GM18858 (cell line): Measurements from ENCODE around the gene AMBRA1.

Experiments used
- ATAC-seq: cut with Tn5 transposase; IDR thresholded peaks from one replicate; pipeline ENCODE4 v1.9.1; 2021; ENCODE audit not compliant: unreplicated experiment

The AMBRA1 gene

DNA sequence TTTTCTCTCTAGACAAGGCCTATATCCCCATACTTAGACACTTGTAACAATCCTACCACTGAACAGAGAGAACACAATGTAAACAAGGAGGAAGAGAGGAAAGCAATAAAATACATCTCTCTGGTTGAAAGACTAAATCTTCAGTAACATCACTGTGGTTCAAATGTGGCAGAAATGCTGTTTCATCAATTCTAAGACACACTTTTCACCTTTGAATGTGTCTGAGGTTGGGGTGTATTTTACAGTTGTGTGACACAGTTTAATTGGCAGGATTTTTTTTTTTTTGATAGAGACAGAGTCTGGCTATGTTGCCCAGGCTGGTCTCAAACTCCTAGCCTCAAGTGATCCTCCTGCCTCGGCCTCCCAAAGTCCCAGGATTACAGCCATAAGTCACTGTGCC, 79.5 kb downstream of the AMBRA1 start:
- no peak for ATAC-seq

DNA sequence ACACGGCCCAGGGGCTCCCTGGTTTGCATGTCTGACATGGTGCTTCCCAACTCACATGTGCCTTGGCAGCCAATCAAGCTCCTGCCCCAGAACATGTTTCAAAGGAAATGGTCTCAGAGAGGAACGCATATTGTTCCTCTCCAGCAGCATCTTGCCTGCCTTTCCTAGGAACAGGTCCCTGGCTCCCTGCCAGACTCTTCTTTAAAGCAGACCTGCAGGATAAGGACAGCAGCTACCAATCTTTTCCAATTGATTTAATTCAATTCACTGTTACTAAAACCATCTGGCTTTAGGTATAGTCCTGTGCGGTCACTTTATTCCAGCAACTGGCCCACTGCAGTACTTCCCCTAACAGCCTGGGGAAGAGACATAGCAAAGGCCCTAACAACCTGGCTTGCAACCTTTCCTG, 79.9 kb downstream of the AMBRA1 start:
- ATAC-seq, result no peak

DNA sequence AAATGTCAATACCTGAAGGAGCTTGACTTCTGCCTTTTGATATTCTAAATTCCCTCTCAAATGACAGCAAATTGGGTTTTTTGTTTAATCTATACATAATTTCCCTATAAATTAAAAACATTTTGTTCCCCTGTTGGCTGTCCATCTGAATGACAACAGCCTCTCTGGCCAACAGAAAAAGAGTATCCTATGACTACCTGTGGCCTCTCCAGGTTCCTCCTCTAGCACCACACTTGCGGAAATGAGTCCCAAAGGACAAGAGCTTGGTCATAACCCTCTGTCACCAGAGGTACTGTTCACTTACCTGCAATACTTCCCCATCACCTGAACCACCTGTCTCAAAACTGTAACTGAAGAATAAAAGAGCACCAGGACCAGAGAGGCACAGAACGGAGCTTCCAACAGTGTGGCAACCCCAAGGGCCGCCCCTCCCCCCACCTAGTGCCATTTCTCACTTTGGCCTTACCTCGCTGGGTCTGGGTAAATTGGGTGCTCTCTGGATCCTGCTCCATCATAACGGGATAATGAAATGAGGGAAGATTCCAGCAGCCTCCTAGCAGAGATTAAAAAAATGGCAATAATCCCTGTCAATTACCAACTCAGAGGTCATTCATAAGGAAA, 81.5 kb downstream of the AMBRA1 start:
- no peak for ATAC-seq

DNA sequence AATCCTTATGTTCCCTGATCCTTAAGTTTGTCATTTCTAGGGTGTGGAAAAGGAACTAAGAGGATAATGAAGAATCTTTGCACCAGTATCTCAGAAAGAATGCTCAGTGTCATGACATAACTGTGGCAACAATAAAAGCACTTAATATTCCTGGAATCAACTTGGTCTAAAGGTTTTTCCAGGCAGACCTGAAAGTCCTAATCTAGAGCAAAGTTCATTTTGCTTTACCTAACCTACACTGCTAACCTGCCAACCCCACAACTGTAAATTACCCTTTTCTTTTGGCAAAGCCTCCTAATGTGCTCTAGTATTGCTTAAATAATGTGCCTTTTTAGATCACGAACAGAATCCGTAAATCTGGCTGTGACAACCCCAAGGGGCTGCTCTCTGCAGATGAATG, 82.5 kb downstream of the AMBRA1 start:
- no peak for ATAC-seq

DNA sequence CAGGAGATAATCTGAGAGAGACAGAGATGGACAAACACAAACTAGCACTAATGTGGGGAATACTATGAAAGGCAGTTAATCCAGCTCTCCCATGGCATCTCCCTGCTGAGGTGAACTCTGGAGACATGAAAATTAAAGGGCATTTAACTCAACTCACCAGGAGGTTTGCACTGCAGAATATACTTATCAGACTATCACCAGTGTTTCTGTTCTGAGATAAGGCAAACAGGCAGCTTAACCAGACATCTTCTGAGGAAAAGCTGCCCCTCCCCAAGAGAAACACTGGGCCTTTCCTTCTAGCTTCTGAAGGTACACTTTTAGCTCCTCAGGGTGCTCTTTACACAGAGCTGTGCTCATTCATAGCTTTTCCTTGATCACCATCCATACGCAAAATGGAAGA, 85.5 kb downstream of the AMBRA1 start:
- no peak for ATAC-seq

DNA sequence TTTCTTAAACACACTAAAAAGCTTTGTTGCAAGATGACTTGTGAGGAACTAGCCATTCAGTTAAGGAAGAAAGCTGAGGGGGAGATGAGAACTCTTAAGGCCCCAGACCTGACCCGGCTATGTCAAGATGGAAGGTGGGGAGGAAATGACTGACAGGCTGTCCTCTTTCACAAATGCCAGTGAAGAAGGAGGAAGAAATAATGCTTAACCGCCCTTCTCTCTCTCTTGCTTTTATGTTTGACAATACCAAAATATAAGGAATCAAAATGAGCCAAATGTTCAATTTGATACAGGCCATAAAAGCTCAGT, 87.4 kb downstream of the AMBRA1 start:
- ATAC-seq, result no peak

DNA sequence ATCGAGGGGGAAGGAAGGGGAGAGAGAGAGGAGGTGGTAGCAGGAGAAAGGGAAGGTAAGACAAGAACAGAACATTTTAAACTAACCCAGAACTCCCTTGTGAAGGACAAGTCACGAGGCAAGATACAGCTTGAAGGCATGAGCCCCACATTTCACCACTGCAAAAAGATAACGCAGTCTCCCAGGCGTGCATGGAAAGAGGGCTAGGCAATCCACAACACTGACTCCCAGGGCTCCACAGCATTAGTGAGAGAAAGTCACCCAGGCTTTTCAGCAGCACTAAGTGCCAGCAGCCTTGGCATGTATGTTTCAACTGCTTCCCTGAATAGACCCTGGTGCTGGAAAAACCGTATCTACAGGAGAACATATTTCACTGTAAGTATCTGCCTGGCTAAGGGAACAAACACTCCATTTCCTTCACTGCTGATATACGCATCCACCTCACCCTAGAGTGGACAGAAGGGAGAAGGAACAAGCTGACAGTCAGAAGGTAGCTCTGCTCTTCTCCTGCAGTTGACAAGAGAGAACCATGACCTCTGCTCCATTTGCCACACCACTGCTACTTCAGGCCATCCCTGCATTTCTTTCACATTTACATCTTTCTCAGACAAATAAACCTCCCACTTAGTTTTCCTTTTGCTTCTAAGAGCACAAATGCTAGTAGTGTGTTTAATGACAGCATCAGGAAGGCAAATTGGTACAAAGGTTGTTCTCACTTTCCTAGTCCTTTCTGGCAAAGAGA, 87.9 kb downstream of the AMBRA1 start:
- no peak for ATAC-seq

DNA sequence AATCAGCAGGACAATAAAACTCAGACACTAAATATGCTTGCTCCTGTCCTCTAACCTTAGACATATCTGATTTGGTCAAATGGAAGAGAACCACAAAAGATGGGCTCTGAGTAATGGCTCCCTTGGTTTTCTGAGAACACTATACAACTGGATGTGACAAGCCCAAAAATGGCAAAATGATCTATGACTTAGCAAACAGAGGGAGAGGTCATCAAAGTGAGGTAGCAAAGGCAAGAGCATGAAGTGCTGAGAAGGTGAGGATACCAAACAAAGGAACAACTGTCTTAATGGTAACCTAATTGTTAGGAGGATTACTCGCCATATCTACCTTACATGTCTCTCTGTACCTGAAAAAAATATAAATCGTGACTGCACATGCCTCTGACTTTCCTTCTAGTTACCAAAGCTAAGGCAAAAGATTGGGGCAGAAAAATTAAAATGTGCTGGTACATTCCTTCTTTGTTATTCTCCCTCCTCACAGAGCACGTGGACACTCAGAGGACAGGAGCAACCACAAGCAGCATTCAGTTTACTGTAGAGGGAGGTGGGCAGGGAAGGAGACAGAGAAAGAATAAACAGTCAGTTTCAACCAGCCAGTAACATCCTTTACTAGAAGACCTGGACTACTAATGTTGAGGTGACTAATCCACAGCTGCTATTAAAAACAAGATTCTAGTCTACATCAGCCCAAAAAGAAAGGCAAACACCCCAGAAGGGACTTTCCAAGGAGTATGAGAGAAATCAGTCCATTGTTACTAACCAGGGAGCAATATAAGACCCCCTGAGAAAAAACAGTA, 88.8 kb downstream of the AMBRA1 start:
- peak; percentile 79 for ATAC-seq

DNA sequence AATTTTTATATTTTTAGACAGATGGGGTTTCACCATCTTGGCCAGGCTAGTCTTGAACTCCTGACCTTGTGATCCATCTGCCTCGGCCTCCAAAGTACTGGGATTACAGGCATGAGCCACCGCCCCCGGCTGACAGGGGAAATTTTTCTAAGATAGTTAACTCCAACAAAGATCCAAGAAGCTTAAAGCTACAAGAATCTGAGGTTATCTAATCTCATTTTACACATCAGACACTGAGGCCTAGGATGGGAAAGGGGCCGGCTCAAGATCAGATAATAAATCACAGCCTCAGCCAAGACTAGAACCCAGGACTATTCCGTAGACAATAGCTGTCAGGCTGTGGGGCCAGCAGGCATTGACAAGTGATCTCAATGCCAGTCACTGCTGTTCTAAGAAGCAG, 94.0 kb downstream of the AMBRA1 start:
- no peak for ATAC-seq

DNA sequence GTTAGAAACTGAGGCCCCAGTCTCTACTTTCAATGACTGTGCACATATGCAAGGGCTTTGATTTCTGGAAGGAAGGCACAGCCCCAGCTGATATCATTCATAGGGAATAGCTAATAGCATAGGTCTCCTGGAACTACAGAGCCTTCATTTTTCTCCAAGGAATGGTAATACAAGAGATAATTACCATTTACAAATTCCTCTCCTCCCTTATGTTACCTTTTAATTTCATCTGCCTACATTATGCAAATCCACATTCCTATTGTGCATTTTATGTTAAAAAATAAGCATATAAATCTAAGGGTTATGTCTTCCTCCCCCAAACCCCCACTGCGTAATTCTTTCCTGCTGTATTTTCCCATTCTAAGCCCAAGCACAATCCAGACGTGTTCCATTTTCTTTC, 94.9 kb downstream of the AMBRA1 start:
- no peak for ATAC-seq

DNA sequence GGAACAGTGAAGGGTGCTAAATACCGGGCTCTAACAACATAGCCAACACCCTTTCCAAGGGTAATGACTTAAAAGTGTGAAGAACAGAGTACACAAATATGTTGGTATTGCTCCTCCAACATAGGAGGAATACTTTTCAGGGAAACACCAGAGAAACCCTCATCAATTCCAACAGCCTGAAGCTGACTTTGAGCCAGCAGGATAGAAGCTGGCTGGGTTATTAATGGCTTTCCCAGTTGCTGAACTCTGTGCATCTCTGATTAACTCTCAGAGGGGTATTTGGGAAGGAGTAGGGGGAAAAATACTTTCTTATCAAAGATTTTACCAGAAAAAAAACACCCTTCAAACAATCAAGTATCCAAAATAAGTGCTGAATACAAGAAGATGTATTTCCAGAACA, 95.6 kb downstream of the AMBRA1 start:
- ATAC-seq, result no peak

DNA sequence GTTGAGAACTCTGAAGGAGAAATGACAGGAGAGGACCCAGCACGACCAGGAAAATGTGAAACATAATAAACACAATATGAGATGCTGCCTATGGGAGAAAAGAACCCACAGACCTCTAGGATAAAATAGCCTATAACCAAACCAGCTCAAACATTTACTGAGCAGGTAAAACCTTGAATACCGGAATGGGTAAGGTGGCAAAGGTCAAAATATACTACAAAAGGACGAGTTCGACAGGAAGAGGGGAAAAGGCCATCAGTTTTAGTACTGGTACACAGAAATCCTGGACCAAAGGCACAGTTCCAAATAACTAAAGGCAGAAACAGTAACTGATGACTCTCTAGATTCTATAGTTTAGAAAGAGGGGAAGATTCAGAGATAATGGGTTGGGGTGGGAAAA, 96.3 kb downstream of the AMBRA1 start:
- ATAC-seq, result no peak

DNA sequence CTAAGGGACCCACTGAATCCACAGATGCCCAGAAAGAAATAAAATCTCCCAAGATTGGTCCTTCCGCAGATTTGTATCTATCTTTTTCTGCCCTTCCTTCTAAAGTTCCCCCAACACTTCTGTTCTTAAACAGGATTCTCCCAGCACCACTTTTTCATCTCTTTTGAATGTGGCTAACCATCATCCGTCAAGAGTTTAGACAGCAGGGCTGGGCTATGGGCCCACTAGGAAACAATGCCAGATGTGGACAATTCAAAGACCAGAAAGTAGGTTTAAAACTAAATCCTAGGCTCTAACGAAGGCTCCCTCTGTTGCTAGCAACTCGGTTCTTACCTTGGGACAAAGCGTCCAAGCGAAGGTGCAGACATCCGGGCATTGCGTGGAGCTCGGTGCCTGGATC, 100.0 kb downstream of the AMBRA1 start:
- no peak for ATAC-seq

DNA sequence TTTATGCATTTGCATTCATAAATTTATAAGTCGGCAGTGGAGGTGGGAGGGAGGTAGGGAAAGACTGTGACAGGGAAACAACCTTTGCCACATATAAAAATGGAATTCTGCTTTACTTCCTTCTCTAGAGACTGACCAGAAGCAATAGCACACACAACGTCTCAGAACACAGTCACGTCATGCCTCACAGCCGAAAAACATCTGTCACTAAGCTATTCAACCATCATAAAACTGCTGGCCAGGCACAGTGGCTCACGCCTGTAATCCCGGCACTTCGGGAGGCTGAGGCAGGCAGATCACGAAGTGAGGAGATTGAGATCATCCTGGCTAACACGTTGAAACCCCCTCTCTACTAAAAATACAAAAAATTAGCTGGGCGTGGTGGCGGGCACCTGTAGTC, 101.3 kb downstream of the AMBRA1 start:
- no peak for ATAC-seq

DNA sequence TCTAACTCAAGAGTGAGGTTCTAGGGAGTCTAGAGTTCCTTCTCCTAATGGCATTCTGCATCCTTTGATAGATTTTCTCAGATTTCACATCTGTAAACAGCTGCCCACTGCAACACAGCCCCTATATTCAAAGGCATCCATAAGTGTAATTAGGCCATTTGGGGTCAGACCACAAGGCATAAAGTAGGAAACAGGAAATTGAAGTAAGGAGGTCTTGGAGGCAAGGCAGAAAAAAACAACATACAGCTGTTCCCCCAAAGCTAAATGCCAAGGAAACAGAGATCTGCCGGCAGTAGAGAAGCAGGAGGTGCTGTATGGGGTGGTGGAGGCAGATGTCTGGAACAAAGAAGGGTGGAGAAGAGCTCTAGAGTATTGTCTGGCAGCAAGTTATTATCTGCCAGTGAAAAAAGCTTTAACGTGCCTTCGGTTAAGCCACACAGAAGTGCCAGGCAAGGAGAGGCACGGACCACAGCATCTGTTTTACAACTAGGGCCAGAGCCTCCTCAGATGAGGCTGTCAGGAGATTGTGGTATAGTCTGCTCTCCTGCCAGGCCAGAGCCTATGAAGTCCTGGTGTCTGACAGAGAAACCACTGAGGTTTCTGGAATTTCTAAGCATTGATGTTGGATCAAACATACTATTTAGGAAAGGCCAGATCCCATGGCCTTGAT, 102.0 kb downstream of the AMBRA1 start:
- ATAC-seq, result no peak

DNA sequence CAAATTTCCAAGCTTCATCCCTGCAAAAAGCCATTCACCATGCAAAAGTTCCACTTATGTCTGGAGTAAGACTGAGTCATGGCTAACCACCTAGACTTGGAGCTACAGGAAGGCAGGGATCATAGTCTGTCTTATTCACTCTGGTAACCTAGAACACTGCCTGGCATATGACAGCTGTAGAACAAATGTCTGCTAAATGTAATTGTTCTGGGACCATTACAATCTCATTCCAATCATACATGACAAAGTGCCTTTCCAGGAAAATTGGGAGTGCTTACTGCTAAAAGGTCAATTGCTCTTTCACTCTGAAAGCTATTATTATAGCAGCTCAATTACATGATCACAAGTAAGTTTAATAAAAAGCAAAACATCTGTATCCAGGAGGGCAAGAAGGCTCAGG, 103.2 kb downstream of the AMBRA1 start:
- ATAC-seq, result no peak

DNA sequence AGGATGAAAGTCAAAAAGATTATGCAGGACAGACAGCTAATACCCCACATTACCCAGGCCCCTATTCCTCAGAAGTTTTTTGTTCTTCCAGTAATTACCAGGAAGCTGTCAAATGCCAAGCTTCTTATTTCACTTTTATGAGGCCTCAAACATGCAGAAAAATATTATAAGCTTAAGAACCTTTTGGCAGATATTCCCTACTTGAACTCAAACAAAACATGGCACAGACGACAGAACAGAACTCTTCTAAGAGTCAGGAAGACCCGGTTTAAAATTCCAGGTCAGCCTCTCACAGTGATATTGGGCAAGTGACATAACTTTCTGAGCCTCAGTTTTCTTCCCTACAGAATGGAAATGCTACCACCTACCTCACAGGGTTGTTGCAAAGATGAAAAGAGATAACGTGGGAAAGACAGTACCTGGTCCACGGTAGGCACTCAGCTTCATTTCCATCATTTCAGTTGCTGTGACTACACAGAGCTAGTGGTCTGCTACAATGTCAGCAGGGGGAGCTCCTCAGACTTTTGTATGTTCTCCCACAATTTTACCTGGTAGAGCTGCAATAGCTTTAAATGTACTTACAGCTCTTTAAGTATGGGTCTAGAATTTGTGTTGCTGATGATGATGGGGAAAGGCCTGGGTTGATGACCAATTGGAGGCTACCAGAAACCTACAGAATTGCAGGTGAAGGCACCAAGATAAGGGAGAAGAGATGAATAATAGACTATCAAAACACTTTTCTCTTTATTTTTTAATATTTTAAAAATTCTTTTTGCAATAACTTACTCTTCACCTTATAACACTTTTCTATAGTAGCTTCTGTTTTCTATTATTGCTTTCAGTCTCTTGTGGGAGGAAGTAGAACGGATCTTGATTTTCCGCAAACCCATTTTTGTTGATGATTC, 103.9 kb downstream of the AMBRA1 start:
- ATAC-seq, result no peak

DNA sequence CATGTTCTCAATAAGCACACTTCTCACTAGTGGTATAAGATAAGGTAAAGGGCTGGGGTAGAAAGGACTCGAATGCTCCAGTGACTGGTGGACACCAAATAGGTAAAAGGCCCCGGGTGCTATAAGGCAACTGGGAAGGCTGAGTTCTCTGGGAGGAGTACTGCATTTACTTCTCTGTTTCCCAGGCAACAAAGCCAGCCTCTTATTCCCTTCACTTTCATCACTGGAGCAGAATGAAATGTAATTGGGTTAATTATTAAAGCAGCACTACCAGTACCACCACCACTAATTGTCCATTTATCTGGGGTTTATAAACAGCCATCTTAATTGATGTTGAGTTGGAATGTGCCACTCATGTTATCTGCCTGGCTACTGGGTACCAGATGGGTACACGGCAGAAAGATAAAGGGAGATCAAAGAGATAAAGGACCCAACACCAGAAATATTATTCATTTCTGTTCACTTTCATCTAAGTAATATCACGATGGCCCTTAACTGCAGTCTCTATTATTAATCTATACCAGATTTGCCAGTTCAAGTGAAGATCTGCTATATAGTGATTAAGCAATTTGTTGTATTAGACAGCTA, 107.9 kb downstream of the AMBRA1 start:
- no peak for ATAC-seq

DNA sequence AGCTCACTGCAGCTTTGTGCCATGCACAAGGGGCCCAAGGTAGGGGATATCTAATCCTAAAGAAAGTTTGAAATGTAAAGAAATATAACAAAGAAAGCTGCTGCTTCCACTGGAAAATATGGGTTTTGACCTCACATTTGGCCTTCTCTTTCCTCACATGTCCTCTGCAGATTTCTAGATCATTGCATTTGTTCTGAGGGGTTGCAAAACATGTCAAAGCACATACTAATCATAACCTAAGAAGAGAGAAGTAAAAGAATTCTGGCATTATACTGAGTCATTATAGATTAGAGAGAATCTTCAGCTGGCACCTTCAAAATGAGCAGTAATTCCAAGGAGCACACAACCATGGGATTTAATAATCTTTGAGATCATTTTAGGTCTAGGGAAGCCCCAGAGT, 109.7 kb downstream of the AMBRA1 start:
- ATAC-seq, result no peak

DNA sequence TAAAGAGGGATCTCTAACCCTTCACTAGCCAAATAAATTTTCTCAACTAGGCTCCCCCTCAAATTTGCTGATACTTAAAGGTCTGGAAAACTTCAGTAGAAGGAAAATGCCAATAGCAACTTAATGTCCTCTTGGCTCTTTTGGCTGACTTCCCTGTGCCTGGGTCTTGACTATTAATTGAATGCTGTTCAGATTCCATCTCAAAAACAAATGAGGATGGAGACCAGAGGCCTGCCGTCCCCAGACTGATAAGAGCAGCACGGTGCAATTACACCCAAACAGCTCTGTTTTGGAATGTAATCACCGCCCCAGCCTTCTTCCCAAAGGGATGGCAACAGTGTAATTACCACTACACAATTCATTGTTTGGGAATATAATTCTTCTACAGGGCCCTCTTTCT, 112.9 kb downstream of the AMBRA1 start:
- no peak for ATAC-seq
